HG03060 (cell line): Measurements from ENCODE around the gene PLIN4.

Experiments
- ATAC-seq: cut with Tn5 transposase; IDR thresholded peaks from one replicate; pipeline ENCODE4 v1.9.1; 2021; ENCODE audit warnings: low read depth, moderate number of reproducible peaks; ENCODE audit not compliant: unreplicated experiment

PLIN4 gene

GRCh38 chr19:4493929-4494690 lies 24.2 kb downstream of the PLIN4 start:
- ATAC-seq, result no peak

DNA sequence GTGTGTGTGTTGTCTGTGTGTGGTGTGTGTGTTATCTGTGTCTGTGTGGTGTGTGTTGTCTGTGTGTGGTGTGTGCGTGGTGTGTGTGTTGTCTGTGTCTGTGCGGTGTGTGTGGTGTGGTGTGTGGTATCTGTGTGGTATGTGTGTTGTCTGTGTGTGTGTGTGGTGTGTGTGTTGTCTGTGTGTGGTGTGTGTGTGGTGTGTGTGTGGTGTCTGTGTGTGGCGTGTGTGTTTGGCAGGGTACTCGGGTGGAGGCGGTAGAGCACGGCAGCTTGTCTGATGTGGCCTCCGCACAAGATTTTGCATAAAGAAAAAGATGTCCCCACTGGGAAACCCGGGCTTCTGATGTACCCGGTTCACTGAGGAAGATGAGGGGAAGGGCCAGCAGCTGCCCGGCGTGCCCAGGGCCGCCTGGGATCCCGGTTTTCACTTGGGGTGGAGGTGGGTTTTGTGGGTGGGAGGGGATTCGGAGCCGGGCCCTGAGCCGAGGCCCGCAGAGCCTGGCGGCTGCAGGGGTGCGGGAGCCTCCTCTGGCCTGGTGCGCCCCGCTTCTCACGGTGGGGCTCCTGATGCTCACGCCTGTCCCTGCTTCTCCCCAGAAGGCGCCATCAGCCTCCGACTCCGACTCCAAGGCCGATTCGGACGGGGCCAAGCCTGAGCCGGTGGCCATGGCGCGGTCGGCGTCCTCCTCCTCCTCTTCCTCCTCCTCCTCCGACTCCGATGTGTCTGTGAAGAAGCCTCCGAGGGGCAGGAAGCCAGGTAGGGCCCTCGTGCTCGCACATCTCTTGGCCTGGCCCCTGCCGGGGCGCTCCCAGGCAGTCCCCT lies 25.0 kb downstream of the PLIN4 start:
- no peak for ATAC-seq

DNA sequence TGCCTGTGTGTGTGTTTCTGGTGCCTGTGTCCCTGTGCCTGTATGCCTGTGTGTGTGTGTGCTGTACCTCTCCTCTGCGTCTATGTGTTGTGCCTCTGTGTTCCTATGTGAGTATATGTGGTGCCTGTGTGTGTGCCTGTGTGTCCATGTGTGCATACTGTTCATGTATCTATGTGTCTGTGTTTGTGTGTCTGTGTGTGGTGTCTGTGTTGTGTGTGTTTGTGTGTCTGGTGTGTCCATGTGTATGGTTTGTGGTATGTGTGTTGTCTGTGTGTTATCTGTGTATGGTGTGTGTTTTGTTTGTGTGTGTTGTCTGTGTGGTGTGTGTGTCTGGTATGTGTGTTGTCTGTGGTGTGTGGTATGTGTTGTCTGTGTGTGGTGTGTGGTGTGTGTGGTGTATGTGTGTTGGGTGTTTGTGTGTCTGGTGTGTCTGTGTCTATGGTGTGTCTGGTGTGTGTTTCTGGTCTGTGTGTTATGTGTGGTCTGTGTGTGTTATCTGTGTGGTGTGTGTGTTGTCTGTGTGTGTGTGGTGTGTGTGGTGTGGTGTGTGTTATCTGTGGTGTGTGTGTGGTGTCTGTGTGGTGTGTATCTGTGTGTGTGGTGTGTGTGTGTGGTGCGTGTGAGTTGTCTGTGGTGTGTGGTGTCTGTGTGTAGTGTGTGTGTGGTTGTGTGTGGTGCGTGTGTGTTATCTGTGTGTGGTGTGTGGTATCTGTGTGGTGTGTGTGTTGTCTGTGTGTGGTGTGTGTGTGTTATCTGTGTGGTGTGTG lies 25.8 kb downstream of the PLIN4 start:
- ATAC-seq, result no peak

- ATAC-seq, result no peak
These were observed 26.8 kb downstream of the PLIN4 start for GRCh38 chr19:4491446-4491845.

DNA sequence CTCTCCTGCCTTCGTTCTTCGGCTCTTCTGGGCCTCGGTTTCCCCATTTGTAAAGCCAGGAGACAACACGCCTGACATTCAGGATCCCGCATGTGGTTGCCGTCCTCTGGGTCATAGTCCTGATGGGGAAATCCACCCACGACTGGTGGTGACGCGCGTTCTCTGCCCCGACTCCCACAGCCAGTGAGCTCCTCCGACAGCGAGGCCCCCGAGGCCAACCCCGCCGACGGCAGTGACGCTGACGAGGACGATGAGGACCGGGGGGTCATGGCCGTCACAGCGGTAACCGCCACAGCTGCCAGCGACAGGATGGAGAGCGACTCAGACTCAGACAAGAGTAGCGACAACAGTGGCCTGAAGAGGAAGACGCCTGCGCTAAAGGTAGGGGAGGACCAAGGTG lies 29.8 kb downstream of the PLIN4 start:
- no peak for ATAC-seq

DNA sequence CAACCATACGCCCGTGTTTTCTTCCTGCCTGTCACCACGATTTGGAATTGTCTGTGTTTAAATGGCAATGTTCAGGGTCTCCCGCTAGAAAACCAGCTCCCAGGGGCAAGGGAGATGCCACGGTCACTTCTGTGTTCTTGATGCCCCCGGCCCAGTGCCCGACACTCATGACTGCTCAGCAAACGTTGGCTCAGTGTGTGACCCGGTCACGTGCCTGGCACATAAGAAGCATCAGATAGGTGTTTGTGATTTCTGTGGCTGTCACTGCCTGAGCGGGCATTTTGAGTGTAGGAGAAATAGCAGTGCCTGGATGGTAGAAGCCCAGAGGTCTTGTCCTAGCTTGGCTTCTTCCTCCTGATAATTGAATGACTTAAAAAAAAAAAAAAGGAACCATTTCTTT lies 30.7 kb downstream of the PLIN4 start:
- ATAC-seq, result no peak

GRCh38 chr19:4483385-4483784 lies 34.9 kb downstream of the PLIN4 start:
- ATAC-seq, result no peak

DNA sequence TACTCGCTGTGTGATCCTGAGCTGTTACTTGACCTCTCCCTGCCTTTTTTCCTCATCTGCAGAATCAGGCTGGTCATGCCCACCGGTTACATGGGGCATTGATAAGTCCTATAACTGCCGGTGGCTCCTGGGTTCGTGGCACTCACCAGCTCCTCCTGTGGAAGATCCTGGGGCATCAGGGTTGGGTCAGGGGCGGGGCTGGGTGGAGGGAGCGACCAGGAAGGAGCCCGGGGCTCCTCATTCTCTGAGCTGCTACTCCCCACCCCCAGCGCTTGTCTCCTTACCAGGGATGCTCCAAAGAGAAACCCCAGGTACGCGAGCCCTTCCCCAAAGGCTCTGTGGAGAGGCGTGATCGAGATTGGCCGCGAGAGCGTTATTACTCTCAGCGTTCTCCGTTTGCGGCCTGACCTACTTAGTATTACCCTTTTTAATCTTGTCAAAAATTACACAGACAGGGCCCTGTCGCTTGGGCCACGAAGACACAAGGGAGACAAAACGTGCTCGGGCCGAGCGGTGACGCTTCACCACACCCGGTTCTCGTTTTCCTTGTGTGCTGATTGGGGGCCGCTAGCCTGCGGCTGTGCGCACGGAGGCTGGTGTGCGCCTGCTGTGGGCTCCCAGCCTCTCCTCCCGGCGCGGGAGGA lies 35.4 kb downstream of the PLIN4 start:
- no peak for ATAC-seq

GRCh38 chr19:4477034-4477801 lies 41.1 kb downstream of the PLIN4 start:
- ATAC-seq, result no peak

- no peak for ATAC-seq
These were observed 43.7 kb downstream of the PLIN4 start for GRCh38 chr19:4474514-4475022.

- no peak for ATAC-seq
These were observed 44.3 kb downstream of the PLIN4 start for GRCh38 chr19:4473763-4474513.

- ATAC-seq, result no peak
These were observed 45.1 kb downstream of the PLIN4 start for GRCh38 chr19:4473011-4473762.

DNA sequence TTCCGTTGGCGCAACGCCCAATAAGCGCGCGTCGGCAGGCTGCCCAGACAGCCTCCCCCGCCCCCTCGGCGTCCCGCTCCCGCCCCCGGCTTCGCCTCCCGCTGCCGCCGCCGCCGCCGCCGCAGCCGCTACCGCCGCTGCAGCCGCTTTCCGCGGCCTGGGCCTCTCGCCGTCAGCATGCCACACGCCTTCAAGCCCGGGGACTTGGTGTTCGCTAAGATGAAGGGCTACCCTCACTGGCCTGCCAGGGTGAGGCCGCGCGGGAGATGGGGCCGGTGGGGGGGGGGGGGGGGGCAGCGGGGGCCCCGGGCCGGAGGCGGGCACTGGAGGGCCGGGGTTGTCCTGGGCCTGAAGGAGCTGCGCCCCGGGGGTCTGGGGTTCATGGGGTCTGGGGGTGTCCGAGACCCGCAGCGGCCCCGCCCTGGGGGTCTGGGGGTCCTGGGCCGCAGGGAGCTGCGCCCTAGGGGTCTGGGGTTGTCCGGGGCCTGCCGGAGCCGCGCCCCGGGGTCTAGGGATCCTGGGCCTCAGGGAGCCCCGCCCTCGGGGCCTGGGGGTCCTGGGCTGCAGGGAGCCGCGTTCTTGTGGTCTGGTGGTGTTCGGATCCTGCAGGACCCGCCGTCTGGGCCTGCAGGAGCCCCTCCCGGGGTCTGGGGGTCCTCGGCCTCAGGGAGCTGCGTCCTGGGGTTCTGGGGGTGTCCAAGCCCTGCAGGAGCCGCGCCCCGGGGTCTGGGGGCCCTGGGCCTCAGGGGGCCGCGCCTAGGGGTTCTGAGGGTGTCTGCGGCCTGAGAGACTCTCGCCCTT lies 45.9 kb downstream of the PLIN4 start, which contains the start of gene HDGFL2:
Gene HDGFL2, plus strand, starts transcription at position 124 of the 801 bp plus-strand sequence. Its CDS starts 54 bp downstream, at position 178.
- ATAC-seq, result no peak

DNA sequence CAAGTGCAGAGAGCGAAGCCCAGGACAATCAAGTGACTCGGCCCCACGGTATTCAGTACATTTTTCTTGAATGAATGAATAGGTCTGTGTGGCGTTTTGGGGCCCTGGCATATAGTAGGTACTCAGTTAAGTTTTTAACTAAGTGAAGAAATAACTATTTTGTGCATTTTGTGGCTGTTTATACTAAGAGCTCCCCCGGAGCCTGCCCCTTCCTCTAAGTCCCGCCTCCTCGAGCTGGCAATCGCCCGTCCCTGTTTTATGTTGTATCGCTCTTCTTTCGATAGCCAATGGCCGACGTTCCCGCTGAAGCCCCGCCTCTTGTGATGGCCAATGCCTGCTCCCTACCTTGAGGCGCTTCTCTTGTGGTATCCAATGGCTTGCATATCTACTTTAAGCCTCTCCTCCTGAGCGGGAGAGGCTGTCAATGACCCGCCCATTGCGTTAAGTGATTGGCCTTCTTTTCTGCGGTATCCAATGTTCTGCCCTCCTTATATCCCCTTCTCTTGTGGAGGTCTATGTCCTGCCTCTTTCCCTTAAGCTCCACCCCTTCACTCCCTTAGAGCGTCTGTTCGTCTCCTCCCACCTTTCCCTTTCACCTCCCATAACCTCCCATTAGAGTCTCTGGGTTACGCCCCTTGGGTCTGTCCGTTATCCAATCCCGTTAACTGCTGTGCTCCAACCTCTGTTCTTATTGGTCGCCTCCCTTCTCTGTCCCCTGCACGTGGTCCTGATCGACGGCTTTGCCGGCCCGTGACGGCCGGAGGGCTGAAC lies 46.7 kb downstream of the PLIN4 start:
- ATAC-seq, result peak; percentile 82

DNA sequence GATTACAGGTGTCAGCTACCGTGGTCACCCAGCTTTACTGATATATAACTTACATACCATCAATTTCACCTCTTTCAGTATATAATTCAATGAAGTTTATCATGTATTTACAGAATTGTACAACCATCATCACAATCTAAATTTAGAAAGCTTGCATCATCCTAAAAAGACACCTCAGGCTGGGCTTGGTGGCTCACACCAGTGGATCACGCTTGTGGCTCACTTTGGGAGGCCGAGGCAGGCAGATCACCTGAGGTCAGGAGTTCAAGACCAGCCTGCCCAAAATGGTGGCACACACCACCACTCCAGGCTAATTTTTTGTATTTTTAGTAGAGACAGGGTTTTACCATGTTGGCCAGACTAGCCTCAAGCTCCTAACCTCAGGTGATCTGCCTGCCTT lies 50.5 kb downstream of the PLIN4 start:
- no peak for ATAC-seq

- ATAC-seq, result no peak
These were observed 53.3 kb downstream of the PLIN4 start for GRCh38 chr19:4464815-4465581.
